Activated CD4-positive, alpha-beta T cell treated with anti-CD3 and anti-CD28 coated beads for 36 hours (primary cell): ENCODE data around the gene ZNF784. TPM values are rescaled to one million over a fixed set of nuclear protein-coding genes. Genes with fewer than 3 reads are reported as not detected.

Source experiments
- ATAC-seq: fragments of 200-7000 bp; cut with Tn5 transposase; one replicate; pipeline ENCODE4 v1.10.0; 2021; ENCODE audit warnings: mild to moderate bottlenecking, moderate library complexity
- CTCF ChIA-PET: fragments of 350-600 bp; sonication (Branson Sonifier 250); formaldehyde crosslinking; loops from one replicate; lab custom pipeline; 2021; ENCODE audit warnings: antibody characterized with exemption; lab: Charles Lee
- POLR2A ChIA-PET: fragments of 350-600 bp; sonication (Branson Sonifier 250); formaldehyde crosslinking; loops from one replicate; lab custom pipeline; 2021; ENCODE audit warnings: antibody characterized with exemption, inconsistent platforms; lab: Charles Lee
- DNase-seq: peaks from one replicate; pipeline ENCODE4 v3.0.0-alpha.2; 2020
- H3K27ac Mint-ChIP-seq: one replicate; pipeline ENCODE4 v1.8.0; 2021; ENCODE audit warnings: mixed read lengths
- H3K27me3 Mint-ChIP-seq: one replicate; pipeline ENCODE4 v1.8.0; 2021; ENCODE audit warnings: mixed read lengths
- H3K36me3 Mint-ChIP-seq: one replicate; pipeline ENCODE4 v1.8.0; 2021; ENCODE audit warnings: low read depth, mixed read lengths
- H3K4me1 Mint-ChIP-seq: one replicate; pipeline ENCODE4 v1.8.0; 2021; ENCODE audit warnings: mixed read lengths
- H3K4me3 Mint-ChIP-seq: one replicate; pipeline ENCODE4 v1.8.0; 2021; ENCODE audit warnings: mild to moderate bottlenecking, moderate library complexity, mixed read lengths
- H3K9me3 Mint-ChIP-seq: one replicate; pipeline ENCODE4 v1.8.0; 2021; ENCODE audit warnings: low read depth, mixed read lengths
- intact Hi-C, 2 experiments: fragments of 100-400 bp; cut with DNase I in 1 of 2; cut with micrococcal nuclease in 1 of 2; formaldehyde crosslinking; loops; one replicate each; pipeline versions ENCODE4 v1.14.2 to v1.15.1; 2022 to 2024; cut with DNase I, micrococcal nuclease
- total RNA-seq, 2 experiments: library from RNA; stranded (reverse); gene quantifications; one replicate each; pipeline ENCODE4 v1.2.3, GENCODE V29; 2021

ZNF784 gene
- 1 to 10 TPM; 3.2 to 4.3 TPM for total RNA-seq

GRCh38 chr19:55624109-55625003 is at the start of gene ZNF784:
ZNF784 (minus strand) TSS chr19:55624566; CDS start chr19:55624561, 5 bp downstream.
- Mint-ChIP-seq H3K4me1 (peaks cover 53% of the 10 kb centered on the region), H3K27me3 (no peaks in the 10 kb centered on the region), H3K9me3 (no peaks in the 10 kb centered on the region), H3K36me3 (peaks cover 10% of the 10 kb centered on the region), H3K4me3 (peak within 1 kb of the TSS; percentile 79), H3K27ac (peak within 1 kb of the TSS; percentile 85)
- intact Hi-C loops, result loop anchor here (1.0 kb wide), 12 partner anchors 19 to 1161 kb away; partner anchors contain the start of genes FIZ1 (in 2 of the 2), DNAAF3 (in 1 of the 2), HSPBP1 (in 1 of the 2) and ISOC2 (in 1 of the 2)
- ChIA-PET POLR2A (interaction anchor here (0.6 to 1.4 kb wide), 9 partner anchors 9 to 365 kb away, joined by 3 to 8 read pairs (median 4); partner anchors contain the start of genes FIZ1 and U2AF2), CTCF (interaction anchor here (0.5 to 2.9 kb wide), 12 partner anchors 9 to 631 kb away, joined by 3 to 20 read pairs (median 6); partner anchors contain the start of gene ZNF865)
- DNase-seq, result peak; percentile 97
- peak; percentile 70 for ATAC-seq

GRCh38 chr19:55673889-55674288 is 49.5 kb upstream of the ZNF784 start:
- DNase-seq (no peak), ATAC-seq (no peak)
- CTCF ChIA-PET, result interaction anchor here (0.6 to 1.1 kb wide), 3 partner anchors 19 to 211 kb away, joined by 3 to 4 read pairs (median 3); partner anchors contain the start of gene U2AF2
- peaks cover 52% of the 10 kb centered on the region for H3K4me1 Mint-ChIP-seq
- H3K4me3 Mint-ChIP-seq, result peak overlapping the region; percentile 95
- H3K27me3 Mint-ChIP-seq, result no peaks in the 10 kb centered on the region
- H3K36me3 Mint-ChIP-seq, result peaks cover 59% of the 10 kb centered on the region
- POLR2A ChIA-PET, result interaction anchor here (1.2 kb wide), 1 partner anchor 17 kb away, joined by 4 read pairs; no protein-coding TSS in a partner anchor
- no peaks in the 10 kb centered on the region for H3K9me3 Mint-ChIP-seq
- peak overlapping the region; percentile 47 for H3K27ac Mint-ChIP-seq
- intact Hi-C loops, result loop anchor here in 1 of 2 experiments (2.0 kb wide), 1 partner anchor 641 kb away; the partner anchor contains the start of gene ZSCAN5A

- ChIA-PET POLR2A (interaction anchor here (1.2 kb wide), 1 partner anchor 16 kb away, joined by 4 read pairs; no protein-coding TSS in a partner anchor), CTCF (interaction anchor here (0.6 to 2.8 kb wide), 4 partner anchors 17 to 211 kb away, joined by 3 to 19 read pairs (median 4); partner anchors contain the start of gene U2AF2)
- peak overlapping the region; percentile 44 for H3K4me3 Mint-ChIP-seq
- intact Hi-C loops, result no loop called here
- H3K9me3 Mint-ChIP-seq, result no peaks in the 10 kb centered on the region
- no peaks in the 10 kb centered on the region for H3K27me3 Mint-ChIP-seq
- peaks cover 56% of the 10 kb centered on the region for H3K36me3 Mint-ChIP-seq
- DNase-seq (no peak), ATAC-seq (no peak)
- H3K4me1 Mint-ChIP-seq, result peaks cover 48% of the 10 kb centered on the region
- peak overlapping the region; percentile 47 for H3K27ac Mint-ChIP-seq
Measured at GRCh38 chr19:55673465-55673864, 49.1 kb upstream of the ZNF784 start.

- H3K27me3 Mint-ChIP-seq, result no peaks in the 10 kb centered on the region
- H3K27ac Mint-ChIP-seq, result no peak overlapping the region
- ChIA-PET POLR2A (interaction anchor here (1.9 kb wide), 1 partner anchor 15 kb away, joined by 14 read pairs; no protein-coding TSS in a partner anchor), CTCF (interaction anchor here (1.2 to 2.8 kb wide), 2 partner anchors 16 to 18 kb away, joined by 5 to 19 read pairs; partner anchors contain the start of gene U2AF2)
- DNase-seq (no peak), ATAC-seq (no peak)
- intact Hi-C loops, result no loop called here
- no peaks in the 10 kb centered on the region for H3K9me3 Mint-ChIP-seq
- H3K36me3 Mint-ChIP-seq, result peaks cover 53% of the 10 kb centered on the region
- peaks cover 38% of the 10 kb centered on the region for H3K4me1 Mint-ChIP-seq
- H3K4me3 Mint-ChIP-seq, result no peak overlapping the region
Measured at GRCh38 chr19:55672418-55672817, 48.1 kb upstream of the ZNF784 start.

GRCh38 chr19:55671054-55671378 is 46.6 kb upstream of the ZNF784 start:
- Mint-ChIP-seq H3K27ac (no peak overlapping the region), H3K27me3 (no peaks in the 10 kb centered on the region), H3K9me3 (no peaks in the 10 kb centered on the region), H3K4me1 (peaks cover 25% of the 10 kb centered on the region), H3K36me3 (peaks cover 54% of the 10 kb centered on the region), H3K4me3 (no peak overlapping the region)
- ATAC-seq, result no peak
- no peak for DNase-seq
- CTCF ChIA-PET, result interaction anchor here (0.8 to 2.8 kb wide), 5 partner anchors 8 to 45 kb away, joined by 3 to 19 read pairs (median 5); no protein-coding TSS in a partner anchor
- intact Hi-C loops, result loop anchor here in 1 of 2 experiments (2.0 kb wide), 1 partner anchor 14 kb away; no protein-coding TSS in a partner anchor
- POLR2A ChIA-PET, result interaction anchor here (1.2 to 1.9 kb wide), 2 partner anchors 14 to 16 kb away, joined by 4 to 14 read pairs; partner anchors contain the start of gene U2AF2

GRCh38 chr19:55670280-55671053 is 46.1 kb upstream of the ZNF784 start:
- peak; percentile 27 for DNase-seq
- Mint-ChIP-seq H3K4me3 (no peak overlapping the region), H3K27me3 (no peaks in the 10 kb centered on the region), H3K36me3 (peaks cover 55% of the 10 kb centered on the region), H3K9me3 (no peaks in the 10 kb centered on the region), H3K27ac (peak overlapping the region; percentile 37), H3K4me1 (peaks cover 25% of the 10 kb centered on the region)
- intact Hi-C loops, result loop anchor here in 1 of 2 experiments (2.0 kb wide), 1 partner anchor 14 kb away; no protein-coding TSS in a partner anchor
- no peak for ATAC-seq
- ChIA-PET CTCF (interaction anchor here (1.6 to 2.8 kb wide), 2 partner anchors 11 to 14 kb away, joined by 5 to 19 read pairs; no protein-coding TSS in a partner anchor), POLR2A (interaction anchor here (1.2 to 1.9 kb wide), 2 partner anchors 13 to 16 kb away, joined by 4 to 14 read pairs; partner anchors contain the start of gene U2AF2)

GRCh38 chr19:55669418-55670279 is 45.3 kb upstream of the ZNF784 start:
- CTCF ChIA-PET, result interaction anchor here (1.6 kb wide), 1 partner anchor 15 kb away, joined by 7 read pairs; no protein-coding TSS in a partner anchor
- intact Hi-C loops, result loop anchor here in 1 of 2 experiments (2.0 kb wide), 1 partner anchor 13 kb away; no protein-coding TSS in a partner anchor

GRCh38 chr19:55668603-55669348 is 44.4 kb upstream of the ZNF784 start:
- intact Hi-C loops, result no loop called here
- DNase-seq, result no peak
- peaks cover 21% of the 10 kb centered on the region for H3K4me1 Mint-ChIP-seq
- peaks cover 57% of the 10 kb centered on the region for H3K36me3 Mint-ChIP-seq
- H3K27ac Mint-ChIP-seq, result no peak overlapping the region
- no peak overlapping the region for H3K4me3 Mint-ChIP-seq
- ChIA-PET CTCF (interaction anchor here (0.7 to 1.6 kb wide), 2 partner anchors 12 to 14 kb away, joined by 3 to 7 read pairs; no protein-coding TSS in a partner anchor), POLR2A (interaction anchor here (2.5 kb wide), 1 partner anchor 12 kb away, joined by 8 read pairs; no protein-coding TSS in a partner anchor)
- H3K27me3 Mint-ChIP-seq, result no peaks in the 10 kb centered on the region
- no peaks in the 10 kb centered on the region for H3K9me3 Mint-ChIP-seq
- no peak for ATAC-seq

More at GRCh38 chr19:55669418-55670279, 45.3 kb upstream of the ZNF784 start:
- H3K9me3 Mint-ChIP-seq, result no peaks in the 10 kb centered on the region
- POLR2A ChIA-PET, result interaction anchor here (2.5 kb wide), 1 partner anchor 13 kb away, joined by 8 read pairs; no protein-coding TSS in a partner anchor
- H3K36me3 Mint-ChIP-seq, result peaks cover 53% of the 10 kb centered on the region
- no peak overlapping the region for H3K27ac Mint-ChIP-seq
- ATAC-seq (no peak), DNase-seq (no peak)
- H3K4me1 Mint-ChIP-seq, result peaks cover 25% of the 10 kb centered on the region
- H3K4me3 Mint-ChIP-seq, result no peak overlapping the region
- no peaks in the 10 kb centered on the region for H3K27me3 Mint-ChIP-seq

GRCh38 chr19:55667958-55668357 is 43.6 kb upstream of the ZNF784 start:
- ATAC-seq (no peak), DNase-seq (no peak)
- H3K4me3 Mint-ChIP-seq, result no peak overlapping the region
- H3K27me3 Mint-ChIP-seq, result no peaks in the 10 kb centered on the region
- ChIA-PET POLR2A (interaction anchor here (2.5 kb wide), 1 partner anchor 11 kb away, joined by 8 read pairs; no protein-coding TSS in a partner anchor), CTCF (interaction anchor here (0.7 to 1.6 kb wide), 2 partner anchors 11 to 14 kb away, joined by 3 to 7 read pairs; no protein-coding TSS in a partner anchor)
- peaks cover 60% of the 10 kb centered on the region for H3K36me3 Mint-ChIP-seq
- no peak overlapping the region for H3K27ac Mint-ChIP-seq
- no peaks in the 10 kb centered on the region for H3K9me3 Mint-ChIP-seq
- intact Hi-C loops, result no loop called here
- peaks cover 16% of the 10 kb centered on the region for H3K4me1 Mint-ChIP-seq
